ENCODE results near the gene CLDN5. TPM values are rescaled to one million over a fixed set of nuclear protein-coding genes. Genes with fewer than 3 reads are reported as not detected.
A peak's percentile ranks its signal among the peaks of the same experiment; 100 is the strongest.

CLDN5 gene
- total and polyA plus RNA-seq, 7 experiments from 2014 or later, result 1.7 to 11.7 (median 4.4) TPM; not detected in 3

GRCh38 chr22:19527321-19527721 lies 3.1 kb upstream of the CLDN5 start:
- DNase-seq, result no peak

GRCh38 chr22:19526702-19527111 lies 2.5 kb upstream of the CLDN5 start:
- Mint-ChIP-seq H3K4me1 (peaks cover 0 to 16% (median 10%) of the 10 kb centered on the region in 7 donors), H3K4me3 (peak overlapping the region in 1 of 10 donors; percentile 25), H3K27ac (no peak overlapping the region), H3K27me3 (peaks cover 12 to 32% (median 13%) of the 10 kb centered on the region in 5 donors), H3K9me3 (no peaks in the 10 kb centered on the region), H3K36me3 (peaks cover 0 to 5% (median 0%) of the 10 kb centered on the region in 5 donors)
- ATAC-seq, result no peak
- Histone ChIP-seq H3K4me3 (ENCODE audit: low read length) (no peak overlapping the region), H3K4me1 (ENCODE audit: control insufficient read depth in 2 of 2, insufficient read depth in 2 of 2, low read length in 2 of 2) (no peaks in the 10 kb centered on the region), H3K36me3 (ENCODE audit: control insufficient read depth in 2 of 3, insufficient read depth in 3 of 3, low read length in 3 of 3) (no peaks in the 10 kb centered on the region), H3K27ac (ENCODE audit: low read depth, low read length) (no peak overlapping the region), H3K9me3 (ENCODE audit: control insufficient read depth in 2 of 3, low read length in 3 of 3) (no peaks in the 10 kb centered on the region), H3K27me3 (ENCODE audit: control insufficient read depth in 2 of 2, insufficient read depth in 2 of 2, low read length in 2 of 2) (no peaks in the 10 kb centered on the region)
- POLR2A ChIA-PET, result interaction anchor here (0.6 kb wide), 1 partner anchor 13 kb away, joined by 3 read pairs; no protein-coding TSS in a partner anchor
- intact Hi-C loops (cut with micrococcal nuclease), result no loop called here
- DNase-seq, result no peak
- CTCF ChIA-PET, result no interaction called here

More at GRCh38 chr22:19527321-19527721, 3.1 kb upstream of the CLDN5 start:
- H3K27me3 Mint-ChIP-seq, result peaks cover 12 to 32% (median 13%) of the 10 kb centered on the region in 5 donors
- no peak overlapping the region for H3K4me3 Mint-ChIP-seq
- ChIA-PET CTCF (no interaction called here), POLR2A (no interaction called here)
- intact Hi-C loops (cut with micrococcal nuclease), result no loop called here
- Histone ChIP-seq H3K27ac (ENCODE audit: low read depth, low read length) (no peak overlapping the region), H3K4me3 (ENCODE audit: low read length) (no peak overlapping the region), H3K36me3 (ENCODE audit: control insufficient read depth in 2 of 3, insufficient read depth in 3 of 3, low read length in 3 of 3) (no peaks in the 10 kb centered on the region), H3K4me1 (ENCODE audit: control insufficient read depth in 2 of 2, insufficient read depth in 2 of 2, low read length in 2 of 2) (no peaks in the 10 kb centered on the region), H3K27me3 (ENCODE audit: control insufficient read depth in 2 of 2, insufficient read depth in 2 of 2, low read length in 2 of 2) (no peaks in the 10 kb centered on the region), H3K9me3 (ENCODE audit: control insufficient read depth in 2 of 3, low read length in 3 of 3) (no peaks in the 10 kb centered on the region)
- peaks cover 0 to 16% (median 10%) of the 10 kb centered on the region in 7 donors for H3K4me1 Mint-ChIP-seq
- H3K27ac Mint-ChIP-seq, result no peak overlapping the region
- no peak for ATAC-seq
- H3K36me3 Mint-ChIP-seq, result peaks cover 0 to 5% (median 0%) of the 10 kb centered on the region in 5 donors
- H3K9me3 Mint-ChIP-seq, result no peaks in the 10 kb centered on the region

GRCh38 chr22:19526076-19526701 lies 2.0 kb upstream of the CLDN5 start:
- H3K9me3 Mint-ChIP-seq, result no peaks in the 10 kb centered on the region
- no peak for ATAC-seq
- peaks cover 12 to 32% (median 13%) of the 10 kb centered on the region in 5 donors for H3K27me3 Mint-ChIP-seq
- no peaks in the 10 kb centered on the region for H3K4me1 ChIP-seq (ENCODE audit: control insufficient read depth in 2 of 2, insufficient read depth in 2 of 2, low read length in 2 of 2)
- H3K4me3 Mint-ChIP-seq, result peak overlapping the region in 6 of 10 donors; percentile 13 to 87 (median 28)
- H3K27ac ChIP-seq (ENCODE audit: low read depth, low read length), result no peak overlapping the region
- H3K4me3 ChIP-seq (ENCODE audit: low read length), result no peak overlapping the region
- POLR2A ChIA-PET, result interaction anchor here (0.6 kb wide), 1 partner anchor 12 kb away, joined by 3 read pairs; no protein-coding TSS in a partner anchor
- CTCF ChIA-PET, result interaction anchor here (0.6 kb wide), 1 partner anchor 11 kb away, joined by 3 read pairs; no protein-coding TSS in a partner anchor
- peaks cover 0 to 16% (median 10%) of the 10 kb centered on the region in 7 donors for H3K4me1 Mint-ChIP-seq
- intact Hi-C loops (cut with micrococcal nuclease), result no loop called here
- H3K36me3 ChIP-seq (ENCODE audit: control insufficient read depth in 2 of 3, insufficient read depth in 3 of 3, low read length in 3 of 3), result no peaks in the 10 kb centered on the region
- no peak for DNase-seq
- no peak overlapping the region for H3K27ac Mint-ChIP-seq
- no peaks in the 10 kb centered on the region for H3K9me3 ChIP-seq (ENCODE audit: control insufficient read depth in 2 of 3, low read length in 3 of 3)
- H3K36me3 Mint-ChIP-seq, result peaks cover 0 to 5% (median 0%) of the 10 kb centered on the region in 5 donors
- no peaks in the 10 kb centered on the region for H3K27me3 ChIP-seq (ENCODE audit: control insufficient read depth in 2 of 2, insufficient read depth in 2 of 2, low read length in 2 of 2)

- Histone ChIP-seq H3K9me3 (ENCODE audit: control insufficient read depth in 2 of 3, low read length in 3 of 3) (no peaks in the 10 kb centered on the region), H3K4me3 (ENCODE audit: low read length) (no peak overlapping the region), H3K27ac (ENCODE audit: low read depth, low read length) (no peak overlapping the region), H3K4me1 (ENCODE audit: control insufficient read depth in 2 of 2, insufficient read depth in 2 of 2, low read length in 2 of 2) (no peaks in the 10 kb centered on the region), H3K36me3 (ENCODE audit: control insufficient read depth in 2 of 3, insufficient read depth in 3 of 3, low read length in 3 of 3) (no peaks in the 10 kb centered on the region), H3K27me3 (ENCODE audit: control insufficient read depth in 2 of 2, insufficient read depth in 2 of 2, low read length in 2 of 2) (no peaks in the 10 kb centered on the region)
- peaks cover 0 to 5% (median 0%) of the 10 kb centered on the region in 5 donors for H3K36me3 Mint-ChIP-seq
- H3K27ac Mint-ChIP-seq, result no peak overlapping the region
- DNase-seq, result no peak
- ChIA-PET CTCF (interaction anchor here (0.6 kb wide), 1 partner anchor 11 kb away, joined by 3 read pairs; no protein-coding TSS in a partner anchor), POLR2A (no interaction called here)
- intact Hi-C loops (cut with micrococcal nuclease), result no loop called here
- no peak for ATAC-seq
- no peaks in the 10 kb centered on the region for H3K9me3 Mint-ChIP-seq
- H3K4me1 Mint-ChIP-seq, result peaks cover 0 to 16% (median 10%) of the 10 kb centered on the region in 7 donors
- peak overlapping the region in 6 of 10 donors; percentile 13 to 87 (median 32) for H3K4me3 Mint-ChIP-seq
- peaks cover 12 to 32% (median 13%) of the 10 kb centered on the region in 5 donors for H3K27me3 Mint-ChIP-seq
These were observed 1.5 kb upstream of the CLDN5 start for GRCh38 chr22:19525666-19526065.

GRCh38 chr22:19525116-19525660 lies 978 bp upstream of the CLDN5 start:
- peak overlapping the region in 1 of 9 donors; percentile 77 for H3K27ac Mint-ChIP-seq
- intact Hi-C loops (cut with micrococcal nuclease), result no loop called here
- Histone ChIP-seq H3K9me3 (ENCODE audit: control insufficient read depth in 2 of 3, low read length in 3 of 3) (no peaks in the 10 kb centered on the region), H3K27ac (ENCODE audit: low read depth, low read length) (no peak overlapping the region), H3K27me3 (ENCODE audit: control insufficient read depth in 2 of 2, insufficient read depth in 2 of 2, low read length in 2 of 2) (no peaks in the 10 kb centered on the region), H3K4me3 (ENCODE audit: low read length) (no peak overlapping the region), H3K36me3 (ENCODE audit: control insufficient read depth in 2 of 3, insufficient read depth in 3 of 3, low read length in 3 of 3) (no peaks in the 10 kb centered on the region), H3K4me1 (ENCODE audit: control insufficient read depth in 2 of 2, insufficient read depth in 2 of 2, low read length in 2 of 2) (no peaks in the 10 kb centered on the region)
- peaks cover 0 to 16% (median 10%) of the 10 kb centered on the region in 7 donors for H3K4me1 Mint-ChIP-seq
- ATAC-seq (no peak), DNase-seq (no peak)
- POLR2A ChIA-PET, result no interaction called here
- CTCF ChIA-PET, result interaction anchor here (0.6 kb wide), 1 partner anchor 12 kb away, joined by 3 read pairs; no protein-coding TSS in a partner anchor
- peaks cover 0 to 5% (median 0%) of the 10 kb centered on the region in 5 donors for H3K36me3 Mint-ChIP-seq
- H3K27me3 Mint-ChIP-seq, result peaks cover 12 to 32% (median 13%) of the 10 kb centered on the region in 5 donors
- H3K9me3 Mint-ChIP-seq, result no peaks in the 10 kb centered on the region
- peak overlapping the region in 9 of 10 donors; percentile 32 to 87 (median 77) for H3K4me3 Mint-ChIP-seq

- H3K4me1 Mint-ChIP-seq, result peaks cover 0 to 16% (median 10%) of the 10 kb centered on the region in 7 donors
- H3K36me3 Mint-ChIP-seq, result peaks cover 0 to 5% (median 0%) of the 10 kb centered on the region in 5 donors
- POLR2A ChIA-PET, result no interaction called here
- H3K4me3 Mint-ChIP-seq, result peak overlapping the region; percentile 64 to 87 (median 77)
- no peaks in the 10 kb centered on the region for H3K36me3 ChIP-seq (ENCODE audit: control insufficient read depth in 2 of 3, insufficient read depth in 3 of 3, low read length in 3 of 3)
- H3K27me3 ChIP-seq (ENCODE audit: control insufficient read depth in 2 of 2, insufficient read depth in 2 of 2, low read length in 2 of 2), result no peaks in the 10 kb centered on the region
- peak overlapping the region in 3 of 9 donors; percentile 38 to 64 (median 53) for H3K27ac Mint-ChIP-seq
- peaks cover 12 to 32% (median 13%) of the 10 kb centered on the region in 5 donors for H3K27me3 Mint-ChIP-seq
- DNase-seq (peak in 6 of 9 donors; percentile 23 to 54 (median 33)), ATAC-seq (peak; percentile 75)
- H3K4me1 ChIP-seq (ENCODE audit: control insufficient read depth in 2 of 2, insufficient read depth in 2 of 2, low read length in 2 of 2), result no peaks in the 10 kb centered on the region
- no peaks in the 10 kb centered on the region for H3K9me3 ChIP-seq (ENCODE audit: control insufficient read depth in 2 of 3, low read length in 3 of 3)
- CTCF ChIA-PET, result no interaction called here
- peak overlapping the region; percentile 50 for H3K4me3 ChIP-seq (ENCODE audit: low read length)
- H3K27ac ChIP-seq (ENCODE audit: low read depth, low read length), result no peak overlapping the region
- intact Hi-C loops (cut with micrococcal nuclease), result no loop called here
- H3K9me3 Mint-ChIP-seq, result no peaks in the 10 kb centered on the region
These were observed 705 bp downstream of the CLDN5 start for GRCh38 chr22:19523240-19524169.
